ENCODE measurements around the gene INCA1. TPM values are rescaled to one million over a fixed set of nuclear protein-coding genes. Genes with fewer than 3 reads are reported as not detected.

Gene INCA1
- total and polyA plus RNA-seq, 2 of the 8 experiments (the other 6 are each of a cell fraction or from before 2014, with no cell fraction given) = 0.89 to 1.4 TPM

- TF ChIP-seq BACH1 (IDR thresholded peaks at IDR 0.05; ENCODE audit: low read length) = no peak; the same call in 1 of the 2 replicates
- TF ChIP-seq KDM4A (IDR thresholded peaks at IDR 0.05; ENCODE audit: low read depth, low read length, severe bottlenecking) = peak; percentile 100
- TF ChIP-seq CTCF (IDR thresholded peaks at IDR 0.05; ENCODE audit: control extremely low read depth in 1 of 3, insufficient read depth in 1 of 3, low read depth in 1 of 3, low read length in 3 of 3) = no peak
- no peak for TF ChIP-seq CEBPB (IDR thresholded peaks at IDR 0.05; ENCODE audit: low read depth, low read length)
- peak; percentile 52 for TF ChIP-seq MAX (IDR thresholded peaks at IDR 0.05)
- no peak; the same call in 1 of the 2 replicates for TF ChIP-seq E2F6 (IDR thresholded peaks at IDR 0.05)
- no peak for TF ChIP-seq RFX5 (IDR thresholded peaks at IDR 0.05; ENCODE audit: borderline replicate concordance, low read depth, low read length)
- TF ChIP-seq EGR1 (IDR thresholded peaks at IDR 0.05; ENCODE audit: borderline replicate concordance, low read depth, low read length) = no peak
- no peak for TF ChIP-seq CTBP2 (IDR thresholded peaks at IDR 0.05; ENCODE audit: borderline replicate concordance, insufficient read depth, insufficient read length, low read length)
- TF ChIP-seq HDAC2 (IDR thresholded peaks at IDR 0.05; ENCODE audit: borderline replicate concordance in 1 of 2, low read depth in 2 of 2, low read length in 2 of 2) = no peak
- TF ChIP-seq POLR2A (IDR thresholded peaks at IDR 0.05; ENCODE audit: control extremely low read depth in 1 of 2, low read depth in 2 of 2, low read length in 2 of 2) = peak; percentile 76 to 85
- no peak for TF ChIP-seq CBX8 (IDR thresholded peaks at IDR 0.05; ENCODE audit: borderline replicate concordance, low read depth, low read length)
- TF ChIP-seq ASH2L (IDR thresholded peaks at IDR 0.05; ENCODE audit: low read length) = peak; percentile 9
- TF ChIP-seq HDAC6 (IDR thresholded peaks at IDR 0.05; ENCODE audit: low read depth, low read length) = no peak
- no peak for TF ChIP-seq RNF2 (IDR thresholded peaks at IDR 0.05; ENCODE audit: borderline replicate concordance, low read depth, low read length, missing control alignments, poor library complexity, severe bottlenecking)
- no peak for TF ChIP-seq SAP30 (IDR thresholded peaks at IDR 0.05; ENCODE audit: insufficient read depth, insufficient replicate concordance, low read length)
- TF ChIP-seq BRCA1 (IDR thresholded peaks at IDR 0.05; ENCODE audit: low read depth, low read length) = peak; percentile 99
- TF ChIP-seq ATF2 (IDR thresholded peaks at IDR 0.05; ENCODE audit: low read length) = peak; percentile 97
These were observed 57.3 kb downstream of the INCA1 start, which contains the start of the genes RNF167 and SLC25A11 (continued) for GRCh38 chr17:4939796-4940554.

Data from H1 (cell line).